Measurements from ENCODE around the gene PLPPR3.
"Not testable (repeated sequence)": the region's sequence is repeated elsewhere in the genome, so short reads cannot be mapped to it uniquely, and the experiment has no call there.

The PLPPR3 gene

DNA sequence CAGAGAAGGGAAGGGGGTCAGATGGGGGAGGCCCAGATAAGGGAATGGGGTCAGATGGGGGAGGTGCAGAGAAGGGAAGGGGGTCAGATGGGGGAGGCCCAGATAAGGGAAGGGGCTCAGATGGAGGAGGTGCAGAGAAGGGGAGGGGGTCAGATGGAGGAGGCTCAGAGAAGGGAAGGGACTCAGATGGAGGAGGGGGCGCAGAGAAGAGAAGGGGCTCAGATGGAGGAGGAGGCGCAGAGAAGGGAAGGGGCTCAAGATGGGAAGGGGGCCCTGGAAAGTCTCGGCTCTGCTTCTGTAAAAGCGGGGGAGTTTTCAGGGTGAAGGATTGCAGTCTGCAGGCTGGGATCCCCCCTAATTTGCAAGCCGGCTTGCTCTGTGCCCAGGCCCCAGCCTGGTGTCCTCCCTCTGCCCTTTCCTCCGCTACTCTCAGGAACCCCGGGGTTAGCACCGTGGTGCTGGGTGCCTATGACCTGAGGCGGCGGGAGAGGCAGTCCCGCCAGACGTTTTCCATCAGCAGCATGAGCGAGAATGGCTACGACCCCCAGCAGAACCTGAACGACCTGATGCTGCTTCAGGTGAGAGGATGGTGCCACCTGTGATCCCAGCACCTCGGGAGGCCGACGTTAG is 7.5 kb upstream of the PLPPR3 start:
- DNase-seq, result no peak

GRCh38 chr19:827710-828321 is 6.1 kb upstream of the PLPPR3 start, which contains the start of gene AZU1:
Gene AZU1 (plus strand): TSS chr19:827837. CDS start chr19:827847, 10 bp downstream.
- no peak for DNase-seq

GRCh38 chr19:827314-827709 is 5.6 kb upstream of the PLPPR3 start:
- no peak for DNase-seq

DNA sequence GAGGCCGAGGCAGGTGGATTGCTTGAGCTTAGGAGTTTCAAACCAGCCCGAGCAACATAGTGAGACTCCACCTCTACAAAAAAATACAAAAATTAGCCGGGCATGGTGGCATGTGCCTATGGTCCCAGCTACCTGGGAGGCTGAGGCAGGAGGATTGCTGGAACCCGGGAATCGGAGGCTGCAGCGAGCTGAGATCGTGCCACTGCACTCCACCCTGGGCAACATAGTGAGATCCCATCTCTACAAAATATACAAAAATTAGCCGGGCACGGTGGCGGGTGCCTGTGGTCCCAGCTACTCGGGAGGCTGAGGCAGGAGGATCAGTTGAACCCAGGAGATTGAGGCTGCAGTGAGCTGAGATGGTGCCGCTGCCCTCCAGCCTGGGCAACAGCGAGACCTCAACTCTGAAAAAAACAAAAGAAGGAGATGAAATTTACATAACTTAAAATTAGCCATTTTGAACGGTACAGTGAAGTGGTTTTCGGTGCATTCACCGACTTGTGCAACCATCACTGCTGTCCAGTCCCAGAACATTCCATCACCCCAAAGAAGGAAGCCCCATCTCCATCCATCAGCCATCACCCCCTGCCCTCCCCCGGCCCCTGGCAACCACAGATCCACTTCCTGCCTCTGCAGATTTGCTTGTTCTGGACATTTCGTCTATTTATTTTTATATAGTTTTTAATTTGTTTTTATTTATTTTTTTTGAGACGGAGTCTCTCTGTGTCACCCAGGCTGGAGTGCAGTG is 4.3 kb upstream of the PLPPR3 start:
- DNase-seq, result no peak

DNA sequence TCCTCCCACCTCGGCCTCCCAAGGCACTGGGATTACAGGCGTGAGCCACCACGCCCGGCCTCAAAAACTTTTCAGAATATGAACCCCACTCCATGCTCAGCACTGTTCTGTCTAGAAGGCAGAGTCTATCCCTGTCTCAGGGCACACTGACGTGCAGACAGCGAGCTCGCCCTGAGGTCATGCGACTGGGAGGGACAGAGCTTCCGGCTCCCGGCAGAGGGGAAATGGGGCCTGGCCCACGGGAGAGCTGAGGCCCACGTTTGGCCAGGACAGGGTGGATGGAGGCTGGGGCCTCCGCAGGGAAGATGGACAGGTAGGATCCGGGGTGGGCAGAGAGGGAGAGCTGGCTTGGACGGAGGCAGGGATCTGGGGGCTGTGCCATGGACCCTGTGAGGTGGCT is 3.1 kb upstream of the PLPPR3 start:
- no peak for DNase-seq

GRCh38 chr19:823565-824121 is 1.9 kb upstream of the PLPPR3 start:
- no peak for DNase-seq

GRCh38 chr19:821231-821824 is 427 bp downstream of the PLPPR3 start:
- no peak for DNase-seq

DNA sequence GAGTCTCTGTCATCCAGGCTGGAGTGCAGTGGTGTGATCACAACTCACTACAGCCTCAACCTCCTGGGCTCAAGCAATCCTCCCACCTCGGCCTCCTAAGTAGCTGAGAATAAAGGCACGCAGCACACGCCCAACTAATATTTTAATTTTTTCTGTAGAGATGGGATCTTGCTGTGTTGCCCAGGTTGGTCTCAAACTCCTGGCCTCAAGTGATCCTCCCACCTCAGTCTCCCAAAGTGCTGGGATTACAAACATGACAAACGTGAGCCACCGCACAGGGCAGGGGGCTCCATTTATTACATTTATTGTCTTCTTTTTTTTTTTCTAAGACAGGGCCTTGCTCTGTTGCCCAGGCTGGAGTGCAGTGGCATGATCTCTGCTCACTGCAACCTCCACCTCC is 1.5 kb downstream of the PLPPR3 start:
- not testable (repeated sequence) for DNase-seq

DNA sequence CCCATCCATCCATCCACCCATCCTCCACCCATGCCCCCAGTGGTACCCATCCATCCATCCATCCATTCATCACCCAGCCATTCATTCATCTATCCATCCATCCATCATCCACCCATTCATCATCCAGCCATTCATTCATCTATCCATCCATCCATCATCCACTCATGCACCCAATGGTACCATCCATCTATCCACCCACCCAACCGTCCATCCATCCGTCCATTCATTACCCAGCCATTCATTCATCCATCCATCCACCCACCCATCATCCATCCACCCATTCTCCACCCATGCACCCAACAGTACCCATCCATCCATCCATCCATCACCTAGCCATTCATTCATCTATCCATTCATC is 5.3 kb downstream of the PLPPR3 start:
- DNase-seq, result no peak

GRCh38 chr19:815775-816499 is 5.8 kb downstream of the PLPPR3 start:
- no peak for DNase-seq

DNA sequence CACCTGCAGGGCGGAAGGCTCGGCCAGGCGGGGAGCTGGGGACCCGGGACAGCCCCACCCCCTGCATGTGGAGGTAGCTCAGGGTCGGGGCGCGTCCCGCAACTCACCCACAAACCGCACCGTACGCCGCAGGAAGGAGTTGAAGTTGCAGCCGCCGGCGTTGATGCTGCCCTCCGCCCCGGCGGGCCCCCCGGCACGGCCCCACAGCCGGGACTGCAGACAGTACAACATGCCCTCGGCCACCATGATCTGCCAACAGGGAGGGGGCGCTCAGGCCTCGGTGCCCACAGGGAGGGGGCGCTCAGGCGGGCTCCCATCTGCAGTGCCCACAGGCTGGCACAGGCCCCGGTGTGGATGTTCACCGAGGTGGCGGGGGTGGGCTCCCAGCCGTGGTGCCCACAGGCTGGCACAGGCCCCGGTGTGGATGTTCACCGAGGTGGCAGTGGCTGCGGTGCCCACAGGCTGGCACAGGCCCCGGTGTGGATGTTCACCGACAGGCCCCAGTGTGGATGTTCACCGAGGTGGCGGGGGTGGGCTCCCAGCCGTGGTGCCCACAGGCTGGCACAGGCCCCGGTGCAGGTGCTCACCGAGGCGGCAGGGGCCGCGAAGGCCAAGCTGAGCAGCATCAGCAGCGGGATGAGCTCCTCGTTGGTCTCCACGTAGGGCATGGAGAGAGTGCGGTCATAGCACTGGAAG is 6.5 kb downstream of the PLPPR3 start:
- no peak for DNase-seq

- DNase-seq, result no peak
These were observed 7.3 kb downstream of the PLPPR3 start for GRCh38 chr19:814152-815078.

GRCh38 chr19:813219-814151 is 8.3 kb downstream of the PLPPR3 start:
- no peak for DNase-seq

DNA sequence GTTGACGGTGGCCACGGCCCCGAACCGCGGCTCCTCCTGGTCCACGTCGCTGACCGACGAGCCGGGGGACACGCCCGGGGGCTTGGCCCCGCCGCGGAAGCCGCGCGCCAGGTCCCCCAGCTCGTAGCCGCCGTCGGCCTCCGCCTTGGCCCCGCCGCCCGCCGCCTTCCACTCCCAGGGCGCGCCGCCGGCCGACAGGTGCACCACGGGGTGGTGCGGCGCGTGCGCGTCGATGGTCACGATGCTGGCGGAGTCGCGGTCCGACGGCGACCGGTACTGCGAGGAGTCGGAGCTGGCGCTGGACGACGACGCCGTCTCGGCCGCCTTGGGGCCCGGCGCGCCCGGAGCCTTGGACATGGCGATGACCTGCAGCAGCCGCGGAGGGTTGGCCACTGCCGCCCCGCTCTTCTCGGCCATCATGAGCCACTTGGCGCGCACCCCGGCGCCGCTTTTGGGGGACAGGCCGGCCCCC is 9.0 kb downstream of the PLPPR3 start:
- DNase-seq, result no peak

DNA sequence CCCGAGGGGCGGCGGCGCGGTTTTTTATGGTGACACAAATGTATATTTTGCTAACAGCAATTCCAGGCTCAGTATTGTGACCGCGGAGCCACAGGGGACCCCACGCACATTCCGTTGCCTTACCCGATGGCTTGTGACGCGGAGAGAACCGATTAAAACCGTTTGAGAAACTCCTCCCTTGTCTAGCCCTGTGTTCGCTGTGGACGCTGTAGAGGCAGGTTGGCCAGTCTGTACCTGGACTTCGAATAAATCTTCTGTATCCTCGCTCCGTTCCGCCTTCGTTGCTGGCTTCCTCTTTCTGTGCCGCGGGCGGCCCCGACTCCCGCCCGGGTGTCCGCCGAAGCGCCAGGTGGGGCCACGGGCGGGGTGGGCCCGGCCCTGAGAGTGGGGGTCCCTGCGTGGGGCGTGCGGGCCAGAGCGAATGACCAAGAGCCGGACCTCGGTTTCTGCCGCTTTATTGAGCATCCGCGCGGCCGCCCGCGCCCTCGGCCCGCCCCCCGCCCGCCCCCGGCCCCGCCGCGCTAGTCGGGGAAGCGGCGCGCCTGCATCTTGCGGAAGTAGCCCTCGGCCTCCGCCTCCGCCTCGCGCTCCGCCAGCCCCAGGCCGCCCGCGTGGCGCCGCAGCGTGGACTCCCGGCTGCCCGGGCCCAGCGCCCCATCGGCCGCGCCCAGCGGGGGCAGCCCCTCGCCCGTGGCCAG is 9.6 kb downstream of the PLPPR3 start:
- no peak for DNase-seq

DNA sequence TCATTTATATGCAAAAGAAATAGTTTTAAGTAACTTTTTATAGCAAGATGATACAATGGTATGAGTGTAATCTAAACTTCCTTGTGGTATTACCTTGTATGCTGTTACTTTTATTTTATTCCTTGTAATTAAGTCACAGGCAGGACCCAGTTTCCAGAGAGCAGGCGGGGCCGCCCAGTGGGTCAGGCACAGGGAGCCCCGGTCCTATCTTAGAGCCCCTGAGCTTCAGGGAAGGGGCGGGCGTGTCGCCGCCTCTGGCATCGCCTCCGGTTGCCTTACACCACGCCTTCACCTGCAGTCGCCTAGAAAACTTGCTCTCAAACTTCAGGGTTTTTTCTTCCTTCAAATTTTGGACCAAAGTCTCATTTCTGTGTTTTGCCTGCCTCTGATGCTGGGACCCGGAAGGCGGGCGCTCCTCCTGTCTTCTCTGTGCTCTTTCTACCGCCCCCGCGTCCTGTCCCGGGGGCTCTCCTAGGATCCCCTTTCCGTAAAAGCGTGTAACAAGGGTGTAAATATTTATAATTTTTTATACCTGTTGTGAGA is 10.2 kb downstream of the PLPPR3 start:
- DNase-seq, result no peak

DNA sequence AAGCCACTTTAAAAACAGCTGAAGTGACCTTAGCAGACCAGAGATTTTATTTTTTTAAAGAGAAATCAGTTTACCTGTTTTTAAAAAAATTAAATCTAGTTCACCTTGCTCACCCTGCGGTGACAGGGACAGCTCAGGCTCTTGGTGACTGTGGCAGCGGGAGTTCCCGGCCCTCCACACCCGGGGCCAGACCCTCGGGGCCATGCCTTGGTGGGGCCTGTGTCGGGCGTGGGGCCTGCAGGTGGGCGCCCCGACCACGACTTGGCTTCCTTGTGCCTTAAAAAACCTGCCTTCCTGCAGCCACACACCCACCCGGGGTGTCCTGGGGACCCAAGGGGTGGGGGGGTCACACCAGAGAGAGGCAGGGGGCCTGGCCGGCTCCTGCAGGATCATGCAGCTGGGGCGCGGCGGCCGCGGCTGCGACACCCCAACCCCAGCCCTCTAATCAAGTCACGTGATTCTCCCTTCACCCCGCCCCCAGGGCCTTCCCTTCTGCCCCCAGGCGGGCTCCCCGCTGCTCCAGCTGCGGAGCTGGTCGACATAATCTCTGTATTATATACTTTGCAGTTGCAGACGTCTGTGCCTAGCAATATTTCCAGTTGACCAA is 10.8 kb downstream of the PLPPR3 start:
- no peak for DNase-seq
